H1 (cell line): ENCODE results near the gene GRB7. TPM values are rescaled to one million over a fixed set of nuclear protein-coding genes. Genes with fewer than 3 reads are reported as not detected.

ENCODE experiments used
- CTCF ChIA-PET: fragments of 300-600 bp; sonication (Branson Sonifier 250); formaldehyde crosslinking; loops from one replicate; lab custom pipeline; 2021; ENCODE audit not compliant: partially characterized antibody; lab: Charles Lee
- POLR2A ChIA-PET: fragments of 300-600 bp; sonication (Branson Sonifier 250); formaldehyde crosslinking; loops from one replicate; lab custom pipeline; 2021; ENCODE audit warnings: inconsistent platforms; ENCODE audit not compliant: partially characterized antibody; lab: Charles Lee
- DNase-seq, 2 experiments: peaks; one replicate each; pipeline versions ENCODE4 v3.0.0 to v3.0.0-alpha.2; 2010 to 2022; ENCODE audit warnings: low spot score in 2 of 2, low read depth in 1 of 2, mixed read lengths in 1 of 2
- FAIRE-seq: peaks from 2 replicates; lab custom pipeline; 2011; peaks lifted over from hg19 to GRCh38; lab: Jason Lieb, UNC
- H2AFZ ChIP-seq: 2 replicates; pipeline ENCODE4 v1.8.1; 2012; ENCODE audit warnings: low read length, inconsistent platforms
- H2AK5ac ChIP-seq: 2 replicates; pipeline ENCODE4 v1.6.1; 2013; ENCODE audit warnings: low read depth, low read length
- H2BK120ac ChIP-seq: replicated peaks from 2 replicates; pipeline ENCODE3; 2013; ENCODE audit warnings: low read depth, low read length, inconsistent platforms
- H2BK12ac ChIP-seq: 2 replicates; pipeline ENCODE4 v1.6.1; 2013; ENCODE audit warnings: low read depth, low read length
- H2BK15ac ChIP-seq: 2 replicates; pipeline ENCODE4 v1.6.1; 2013; ENCODE audit warnings: low read length
- H2BK20ac ChIP-seq: 2 replicates; pipeline ENCODE4 v1.6.1; 2013; ENCODE audit warnings: low read length
- H2BK5ac ChIP-seq: 2 replicates; pipeline ENCODE4 v1.6.1; 2013; ENCODE audit warnings: low read depth, low read length
- H3K14ac ChIP-seq: 2 replicates; pipeline ENCODE4 v1.6.1; 2013; ENCODE audit warnings: inconsistent platforms; ENCODE audit not compliant: insufficient read length
- H3K18ac ChIP-seq: 2 replicates; pipeline ENCODE4 v1.6.1; 2013; ENCODE audit warnings: low read length; ENCODE audit errors: extremely low read depth
- H3K23ac ChIP-seq: 2 replicates; pipeline ENCODE4 v1.6.1; 2013; ENCODE audit warnings: inconsistent platforms; ENCODE audit not compliant: insufficient read length
- H3K23me2 ChIP-seq: 2 replicates; pipeline ENCODE4 v1.6.1; 2013; ENCODE audit warnings: low read depth, low read length
- H3K27ac ChIP-seq: 2 replicates; pipeline ENCODE4 v1.6.1; 2011; ENCODE audit warnings: low read depth, low read length, inconsistent platforms
- H3K27me3 ChIP-seq, 4 experiments: replicated peaks in 1 of 4; 1 replicate in 1 of 4; 2 replicates in 3 of 4; pipeline versions ENCODE4 v1.6.1 to v1.8.1; 2011 to 2013; ENCODE audit warnings: low read length in 3 of 4, mild to moderate bottlenecking in 3 of 4, inconsistent platforms in 2 of 4, mixed read lengths in 2 of 4, moderate library complexity in 1 of 4; ENCODE audit not compliant: control insufficient read depth in 3 of 4, insufficient read depth in 3 of 4; ENCODE audit errors: extremely low read depth in 1 of 4
- H3K36me3 ChIP-seq, 4 experiments: 2 replicates each; pipeline versions ENCODE4 v1.6.1 to v1.8.1; 2011 to 2013; ENCODE audit warnings: mild to moderate bottlenecking in 4 of 4, low read length in 3 of 4, moderate library complexity in 2 of 4, control low read depth in 1 of 4, inconsistent platforms in 1 of 4; ENCODE audit not compliant: insufficient read depth in 4 of 4, control insufficient read depth in 2 of 4
- H3K4ac ChIP-seq: replicated peaks from 2 replicates; pipeline ENCODE3; 2013; ENCODE audit warnings: low read length, low read depth, mixed read lengths, inconsistent platforms; ENCODE audit not compliant: insufficient read length
- H3K4me1 ChIP-seq, 4 experiments: replicated peaks in 1 of 4; 1 replicate in 1 of 4; 2 replicates in 3 of 4; pipeline versions ENCODE4 v1.6.1 to v1.8.1; 2011 to 2013; ENCODE audit warnings: low read length in 3 of 4, inconsistent platforms in 2 of 4, mixed read lengths in 1 of 4; ENCODE audit not compliant: insufficient read depth in 4 of 4, control insufficient read depth in 3 of 4
- H3K4me2 ChIP-seq, 2 experiments: 2 replicates each; pipeline versions ENCODE4 v1.6.1 to v1.8.1; 2011 to 2013; ENCODE audit warnings: low read depth in 2 of 2, low read length in 2 of 2, control low read depth in 1 of 2, inconsistent platforms in 1 of 2, mild to moderate bottlenecking in 1 of 2; ENCODE audit not compliant: insufficient read depth in 1 of 2
- H3K4me3 ChIP-seq, 4 experiments: fragments of 200-600, 300-600 bp in 1 of 4; sonication (generic), shearing (Covaris generic), sonication (Bioruptor Twin) in 1 of 4; 2 replicates each; pipeline versions ENCODE4 v1.5.1 to v1.8.1; 2011 to 2016; ENCODE audit warnings: low read length in 4 of 4, low read depth in 3 of 4, control low read depth in 2 of 4, inconsistent platforms in 2 of 4, mild to moderate bottlenecking in 2 of 4, mixed read lengths in 1 of 4, moderate library complexity in 1 of 4; ENCODE audit not compliant: insufficient read depth in 2 of 4; ENCODE audit errors: extremely low read depth in 1 of 4
- H3K56ac ChIP-seq: replicated peaks from 2 replicates; pipeline ENCODE3; 2013; ENCODE audit warnings: low read depth, mild to moderate bottlenecking, mixed read lengths, low read length, inconsistent platforms; ENCODE audit not compliant: insufficient read length
- H3K79me1 ChIP-seq: 2 replicates; pipeline ENCODE4 v1.6.1; 2013; ENCODE audit warnings: low read depth, low read length, control low read depth
- H3K79me2 ChIP-seq, 2 experiments: 2 replicates each; pipeline versions ENCODE4 v1.6.1 to v1.8.1; 2012 to 2013; ENCODE audit warnings: low read length in 2 of 2, mild to moderate bottlenecking in 2 of 2, inconsistent platforms in 1 of 2; ENCODE audit not compliant: insufficient read depth in 2 of 2, control insufficient read depth in 1 of 2
- H3K9ac ChIP-seq, 4 experiments: replicated peaks in 1 of 4; 1 replicate in 1 of 4; 2 replicates in 3 of 4; pipeline versions ENCODE4 v1.6.1 to v1.8.1; 2011 to 2013; ENCODE audit warnings: low read depth in 3 of 4, low read length in 3 of 4, control low read depth in 2 of 4, mild to moderate bottlenecking in 2 of 4, moderate library complexity in 2 of 4, inconsistent platforms in 1 of 4; ENCODE audit errors: extremely low read depth in 1 of 4
- H3K9me3 ChIP-seq, 2 experiments: 2 replicates each; pipeline versions ENCODE4 v1.6.1 to v1.8.1; 2012 to 2013; ENCODE audit warnings: mild to moderate bottlenecking in 2 of 2, moderate library complexity in 2 of 2, control low read depth in 1 of 2, inconsistent platforms in 1 of 2, low read depth in 1 of 2, low read length in 1 of 2, mixed read lengths in 1 of 2; ENCODE audit not compliant: insufficient read depth in 2 of 2
- H4K20me1 ChIP-seq, 2 experiments: replicated peaks in 1 of 2; 2 replicates each; pipeline versions ENCODE3 to v1.8.1; 2011 to 2013; ENCODE audit warnings: inconsistent platforms in 2 of 2, low read length in 2 of 2, mild to moderate bottlenecking in 1 of 2; ENCODE audit not compliant: insufficient read depth in 2 of 2, control insufficient read depth in 1 of 2
- H4K5ac ChIP-seq: 2 replicates; pipeline ENCODE4 v1.6.1; 2013; ENCODE audit warnings: low read length, low read depth, mixed read lengths, inconsistent platforms; ENCODE audit not compliant: insufficient read length
- H4K8ac ChIP-seq: 2 replicates; pipeline ENCODE4 v1.8.0; 2013; ENCODE audit warnings: mild to moderate bottlenecking, moderate library complexity, low read length, inconsistent platforms; ENCODE audit not compliant: insufficient read depth; ENCODE audit errors: extremely low read depth
- H4K91ac ChIP-seq: replicated peaks from 2 replicates; pipeline ENCODE3; 2013; ENCODE audit warnings: low read length, mixed read lengths, inconsistent platforms; ENCODE audit not compliant: insufficient read length
- CTBP2 ChIP-seq: IDR thresholded peaks from 2 replicates; pipeline ENCODE4 v1.7.0; 2011; ENCODE audit warnings: borderline replicate concordance, mild to moderate bottlenecking, moderate library complexity, mixed read lengths, low read length; ENCODE audit not compliant: insufficient read depth, insufficient read length
- GTF2F1 ChIP-seq: IDR thresholded peaks from 2 replicates; pipeline ENCODE4 v1.6.1; 2012; ENCODE audit warnings: low read depth, low read length, improper control_type of control experiment, borderline replicate concordance
- POLR2A ChIP-seq, 2 experiments: IDR thresholded peaks; 1 replicate in 1 of 2; 2 replicates in 1 of 2; pipeline ENCODE4 v1.6.1; 2011; ENCODE audit warnings: low read depth in 2 of 2, low read length in 2 of 2, mild to moderate bottlenecking in 2 of 2; ENCODE audit errors: control extremely low read depth in 1 of 2
- RBBP5 ChIP-seq: IDR thresholded peaks from 2 replicates; pipeline ENCODE4 v1.7.1; 2012; ENCODE audit warnings: low read depth, mild to moderate bottlenecking, inconsistent platforms, low read length, moderate library complexity, borderline replicate concordance
- SIN3A ChIP-seq, 2 experiments: IDR thresholded peaks in 1 of 2; conservative IDR thresholded peaks in 1 of 2; 2 replicates each; pipeline ENCODE4 v1.6.1; 2011 to 2012; ENCODE audit warnings: low read length in 2 of 2, improper control_type of control experiment in 1 of 2, low read depth in 1 of 2, mild to moderate bottlenecking in 1 of 2
- WGBS, 2 experiments: shearing (Covaris generic) in 1 of 2; methylation state at CpG; one replicate each; pipeline versions ENCODE4 v1.1.6 to v1.1.7; 2013 to 2015; ENCODE audit warnings: low lambda C conversion rate in 2 of 2, mixed read lengths in 2 of 2, inconsistent platforms in 1 of 2, low coverage in 1 of 2, missing lambda C conversion rate in 1 of 2; ENCODE audit not compliant: insufficient replicate concordance in 2 of 2, insufficient coverage in 1 of 2, insufficient read length in 1 of 2; ENCODE audit errors: extremely low coverage in 1 of 2, missing lambda C conversion rate in 1 of 2; 5-methylcytosine and 5-hydroxymethylcytosine counted together
- polyA plus RNA-seq, 7 experiments: library from polyadenylated mRNA; depleted of rRNA in 3 of 7; stranded (reverse) in 5 of 7; unstranded in 2 of 7; fragments of >200 nt in 5 of 7; fragments of 200-250 nt in 2 of 7; gene quantifications; 1 replicate in 5 of 7; 2 replicates in 1 of 7; 4 replicates in 1 of 7; pipeline versions ENCODE4 v1.2.1 to v1.2.3, GENCODE V29; 2011 to 2013; ENCODE audit warnings: missing spikeins in 2 of 7, mixed read lengths in 2 of 7
- total RNA-seq: library from RNA; stranded (reverse); fragmentation: NEBNext Ultra II Directional; extraction: Animal tissue kit (Norgen Biotek cat#: 25700); gene quantifications from 2 replicates; pipeline ENCODE4 v1.2.1, GENCODE V29; 2021

Gene GRB7
- total and polyA plus RNA-seq, 2 of the 8 experiments (the other 6 are each of a cell fraction or from before 2014, with no cell fraction given), result 32.2 to 41.5 TPM

GRCh38 chr17:39701012-39701783, 36.5 kb upstream of the GRB7 start:
- H2AK5ac ChIP-seq, result 0 out of 2 replicates have a peak overlapping the region, but pooled peaks have one; percentile 78
- peak overlapping the region; percentile 42 for H3K56ac ChIP-seq
- peaks cover 13% of the 10 kb centered on the region for H3K23me2 ChIP-seq
- ChIA-PET POLR2A (interaction anchor here (0.9 to 38.1 kb wide), 15 partner anchors 8 to 80 kb away, joined by 3 to 708 read pairs (median 6); partner anchors contain the start of genes MIEN1, PGAP3, PNMT and STARD3), CTCF (interaction anchor here (1.5 to 52.4 kb wide), 10 partner anchors 9 to 67 kb away, joined by 3 to 1885 read pairs (median 9); partner anchors contain the start of genes MIEN1, PGAP3, PNMT and PPP1R1B)
- no peaks in the 10 kb centered on the region for H3K9me3 ChIP-seq
- H4K20me1 ChIP-seq, result peaks cover 13 to 19% of the 10 kb centered on the region in 2 experiments
- no peak overlapping the region for H2BK120ac ChIP-seq
- peak overlapping the region; percentile 13 for H4K5ac ChIP-seq
- H3K23ac ChIP-seq, result no peak overlapping the region
- no peak overlapping the region for H2AFZ ChIP-seq
- peak overlapping the region; percentile 6 for H3K4ac ChIP-seq
- H2BK20ac ChIP-seq, result no peak overlapping the region
- H3K79me1 ChIP-seq, result peaks cover 18% of the 10 kb centered on the region
- peak overlapping the region; percentile 78 to 98 (median 89) for H3K4me3 ChIP-seq
- H3K4me2 ChIP-seq, result peak overlapping the region; percentile 88 to 94
- H3K4me1 ChIP-seq, result peaks cover 17 to 49% (median 32%) of the 10 kb centered on the region in 4 experiments
- WGBS, 2 experiments, result 15% methylated on average over 9 of the region's 10 CpGs; no CpG with 5 or more reads in 1 of the 2 experiments
- H4K8ac ChIP-seq, result no peak overlapping the region
- H3K14ac ChIP-seq, result peak overlapping the region; percentile 11
- H2BK12ac ChIP-seq, result peak overlapping the region; percentile 13; the same call in 1 of the 2 replicates
- no peaks in the 10 kb centered on the region; a peak in 1 of 8 replicates for H3K36me3 ChIP-seq
- peak overlapping the region; percentile 31 for H4K91ac ChIP-seq
- H3K9ac ChIP-seq, result peak overlapping the region; percentile 8 to 74 (median 44); a peak in 6 of 7 replicates
- peak in 1 of 2 experiments; percentile 65; a peak in 1 of 4 replicates for TF ChIP-seq SIN3A (conservative IDR thresholded peaks at IDR 0.05 in 1 of 2, IDR thresholded peaks at IDR 0.05 in 1 of 2; ENCODE audit: low read depth in 1 of 2, low read length in 2 of 2)
- TF ChIP-seq GTF2F1, result no peak
- TF ChIP-seq CTBP2, result peak; percentile 30
- TF ChIP-seq RBBP5, result peak; percentile 61; the same call in 1 of the 2 replicates
- peak in 1 of 2 experiments; percentile 16; a peak in 1 of 3 replicates for TF ChIP-seq POLR2A (IDR thresholded peaks at IDR 0.05; ENCODE audit: control extremely low read depth in 1 of 2, low read depth in 2 of 2, low read length in 2 of 2)
- DNase-seq (no peak), FAIRE-seq (no peak)
- no peaks in the 10 kb centered on the region for H3K27me3 ChIP-seq
- H3K18ac ChIP-seq, result peak overlapping the region; percentile 55; the same call in 1 of the 2 replicates
- H2BK15ac ChIP-seq, result peak overlapping the region; percentile 54; the same call in 1 of the 2 replicates
- peaks cover 42 to 82% of the 10 kb centered on the region in 2 experiments for H3K79me2 ChIP-seq
- peak overlapping the region; percentile 92 for H2BK5ac ChIP-seq
- peak overlapping the region; percentile 4; the same call in 1 of the 2 replicates for H3K27ac ChIP-seq
